Spinal cord (tissue), 10 donors: ENCODE data around the gene CGAS. TPM values are rescaled to one million over a fixed set of nuclear protein-coding genes. Genes with fewer than 3 reads are reported as not detected.
A peak's percentile ranks its signal among the peaks of the same experiment; 100 is the strongest.
"Not testable (repeated sequence)": the region's sequence is repeated elsewhere in the genome, so short reads cannot be mapped to it uniquely, and the experiment has no call there.

Experiments
- DNase-seq, 6 donors: peaks; one replicate each; pipeline versions ENCODE4 v3.0.0 to v3.0.0-alpha.2; 2013 to 2015; ENCODE audit warnings: low spot score in 6 of 6, low read depth in 4 of 6
- H3K27ac ChIP-seq: one replicate; pipeline ENCODE4 v1.5.1; 2013; ENCODE audit warnings: low read depth, low read length, control low read depth
- H3K27me3 ChIP-seq: one replicate; pipeline ENCODE4 v1.6.1; 2013; ENCODE audit warnings: low read length; ENCODE audit not compliant: control insufficient read depth, insufficient read depth
- H3K36me3 ChIP-seq: one replicate; pipeline ENCODE4 v1.6.1; 2013; ENCODE audit warnings: low read length; ENCODE audit not compliant: control insufficient read depth, insufficient read depth
- H3K4me1 ChIP-seq: one replicate; pipeline ENCODE4 v1.6.1; 2013; ENCODE audit warnings: low read length; ENCODE audit not compliant: control insufficient read depth, insufficient read depth
- H3K4me3 ChIP-seq: one replicate; pipeline ENCODE4 v1.5.1; 2013; ENCODE audit warnings: low read depth, low read length, control low read depth
- H3K9me3 ChIP-seq: one replicate; pipeline ENCODE4 v1.6.1; 2013; ENCODE audit warnings: low read length; ENCODE audit not compliant: control insufficient read depth, insufficient read depth
- WGBS: methylation state at CpG from one replicate; pipeline ENCODE4 v1.1.5; 2013; ENCODE audit warnings: missing lambda C conversion rate; ENCODE audit not compliant: insufficient coverage; 5-methylcytosine and 5-hydroxymethylcytosine counted together
- polyA plus RNA-seq, 2 donors: library from polyadenylated mRNA; unstranded; fragments of 120-200 nt; gene quantifications; one replicate each; pipeline ENCODE4 v1.2.1, GENCODE V29; 2013; ENCODE audit not compliant: insufficient read length in 2 of 2
- total RNA-seq, 2 donors: library from RNA; depleted of rRNA in 1 of 2; stranded (reverse); fragments of 120-200 nt in 1 of 2; fragments of >200 nt in 1 of 2; gene quantifications; one replicate each; pipeline versions ENCODE4 v1.2.3 to v1.2.4, GENCODE V29; 2013 to 2014
- donor health status: healthy.

Gene CGAS
- total and polyA plus RNA-seq, 4 donors = 2.3 to 7.4 (median 4.2) TPM

GRCh38 chr6:73413102-73413501, 39.0 kb downstream of the CGAS start:
- DNase-seq = no peak
- WGBS = no CpG with 5 or more reads among the region's 3 CpGs
- no peaks in the 10 kb centered on the region for H3K9me3 ChIP-seq
- no peak overlapping the region for H3K4me3 ChIP-seq
- H3K27me3 ChIP-seq = no peaks in the 10 kb centered on the region
- H3K27ac ChIP-seq = no peak overlapping the region
- no peaks in the 10 kb centered on the region for H3K4me1 ChIP-seq
- no peaks in the 10 kb centered on the region for H3K36me3 ChIP-seq

GRCh38 chr6:73409395-73409794, 42.7 kb downstream of the CGAS start:
- Histone ChIP-seq H3K27me3 (no peaks in the 10 kb centered on the region), H3K4me1 (no peaks in the 10 kb centered on the region), H3K36me3 (no peaks in the 10 kb centered on the region), H3K27ac (no peak overlapping the region), H3K9me3 (no peaks in the 10 kb centered on the region), H3K4me3 (no peak overlapping the region)
- WGBS = 100% methylated on average over 1 of the region's 1 CpG
- no peak for DNase-seq

- H3K4me3 ChIP-seq = no peak overlapping the region
- no peaks in the 10 kb centered on the region for H3K4me1 ChIP-seq
- H3K9me3 ChIP-seq = no peaks in the 10 kb centered on the region
- H3K27ac ChIP-seq = no peak overlapping the region
- no peaks in the 10 kb centered on the region for H3K36me3 ChIP-seq
- DNase-seq = no peak
- no peaks in the 10 kb centered on the region for H3K27me3 ChIP-seq
These were observed 51.4 kb downstream of the CGAS start for GRCh38 chr6:73400656-73401055.

- H3K27ac ChIP-seq = no peak overlapping the region
- peaks cover 5% of the 10 kb centered on the region for H3K4me1 ChIP-seq
- no peak overlapping the region for H3K4me3 ChIP-seq
- no peaks in the 10 kb centered on the region for H3K27me3 ChIP-seq
- H3K36me3 ChIP-seq = no peaks in the 10 kb centered on the region
- no peak for DNase-seq
- 89% methylated on average over 3 of the region's 10 CpGs for WGBS
- H3K9me3 ChIP-seq = no peaks in the 10 kb centered on the region
These were observed 56.2 kb downstream of the CGAS start for GRCh38 chr6:73395875-73396274.

GRCh38 chr6:73394577-73395354, 57.3 kb downstream of the CGAS start, which contains the start of gene DDX43:
DDX43 (plus strand) TSS chr6:73394828; CDS start chr6:73394906, 78 bp downstream.
- DNase-seq = peak in 1 of 6 donors; percentile 23
- H3K27me3 ChIP-seq = no peaks in the 10 kb centered on the region
- H3K4me3 ChIP-seq = no peak within 1 kb of the TSS
- no peaks in the 10 kb centered on the region for H3K9me3 ChIP-seq
- H3K36me3 ChIP-seq = no peaks in the 10 kb centered on the region
- no peak within 1 kb of the TSS for H3K27ac ChIP-seq
- WGBS = 77% methylated on average over 42 of the region's 54 CpGs
- peaks cover 5% of the 10 kb centered on the region for H3K4me1 ChIP-seq

GRCh38 chr6:73393278-73393677, 58.8 kb downstream of the CGAS start:
- 80% methylated on average over 2 of the region's 3 CpGs for WGBS
- Histone ChIP-seq H3K4me1 (peaks cover 14% of the 10 kb centered on the region), H3K27me3 (no peaks in the 10 kb centered on the region), H3K36me3 (no peaks in the 10 kb centered on the region), H3K27ac (no peak overlapping the region), H3K4me3 (no peak overlapping the region), H3K9me3 (no peaks in the 10 kb centered on the region)
- no peak for DNase-seq

GRCh38 chr6:73392188-73392587, 59.9 kb downstream of the CGAS start:
- H3K27ac ChIP-seq, H3K9me3 ChIP-seq, H3K27me3 ChIP-seq, H3K36me3 ChIP-seq, DNase-seq, H3K4me3 ChIP-seq: not testable (repeated sequence)
- WGBS = no CpG with 5 or more reads among the region's 4 CpGs
- H3K4me1 ChIP-seq = peaks cover 14% of the 10 kb centered on the region

GRCh38 chr6:73391675-73392074, 60.4 kb downstream of the CGAS start:
- Histone ChIP-seq H3K27ac (no peak overlapping the region), H3K36me3 (no peaks in the 10 kb centered on the region), H3K9me3 (no peaks in the 10 kb centered on the region), H3K27me3 (peaks cover 3% of the 10 kb centered on the region), H3K4me3 (no peak overlapping the region), H3K4me1 (peaks cover 14% of the 10 kb centered on the region)
- no peak for DNase-seq
- no CpG with 5 or more reads among the region's 2 CpGs for WGBS

- WGBS = 96% methylated on average over 7 of the region's 10 CpGs
- no peak overlapping the region for H3K4me3 ChIP-seq
- H3K36me3 ChIP-seq = no peaks in the 10 kb centered on the region
- no peaks in the 10 kb centered on the region for H3K9me3 ChIP-seq
- no peak overlapping the region for H3K27ac ChIP-seq
- H3K27me3 ChIP-seq = peaks cover 3% of the 10 kb centered on the region
- peaks cover 13% of the 10 kb centered on the region for H3K4me1 ChIP-seq
- no peak for DNase-seq
These were observed 62.2 kb downstream of the CGAS start for GRCh38 chr6:73389854-73390253.

GRCh38 chr6:73388800-73389512, 63.1 kb downstream of the CGAS start:
- no peak overlapping the region for H3K27ac ChIP-seq
- H3K27me3 ChIP-seq = peaks cover 3% of the 10 kb centered on the region
- no peaks in the 10 kb centered on the region for H3K36me3 ChIP-seq
- H3K9me3 ChIP-seq = no peaks in the 10 kb centered on the region
- H3K4me3 ChIP-seq = peak overlapping the region; percentile 56
- 2% methylated on average over 30 of the region's 38 CpGs for WGBS
- H3K4me1 ChIP-seq = peaks cover 9% of the 10 kb centered on the region
- peak in 4 of 6 donors; percentile 11 to 75 (median 47) for DNase-seq
